Measurements from ENCODE around the gene TLE3.

Gene TLE3

GRCh38 chr15:70039917-70040316, 57.8 kb downstream of the TLE3 start:
- H3K27me3 ChIP-seq (replicated peaks; ENCODE audit: control insufficient read depth, insufficient read depth, low read length): no peaks in the 10 kb centered on the region
- H3K4me3 ChIP-seq (ENCODE audit: low read length): no peak overlapping the region
- H3K36me3 ChIP-seq (ENCODE audit: control insufficient read depth, insufficient read depth, low read length, severe bottlenecking): no peaks in the 10 kb centered on the region
- H3K4me1 ChIP-seq (ENCODE audit: control insufficient read depth, insufficient read depth, low read length): peaks cover 12% of the 10 kb centered on the region
- H3K9ac ChIP-seq (ENCODE audit: low read length): no peak overlapping the region
- DNase-seq (ENCODE audit: low read depth): no peak
- no peaks in the 10 kb centered on the region for H3K9me3 ChIP-seq (ENCODE audit: control insufficient read depth, low read length)

- H3K27me3 ChIP-seq (replicated peaks; ENCODE audit: control insufficient read depth, insufficient read depth, low read length): peaks cover 3% of the 10 kb centered on the region
- no peak for DNase-seq (ENCODE audit: low read depth)
- H3K36me3 ChIP-seq (ENCODE audit: control insufficient read depth, insufficient read depth, low read length, severe bottlenecking): no peaks in the 10 kb centered on the region
- H3K9me3 ChIP-seq (ENCODE audit: control insufficient read depth, low read length): no peaks in the 10 kb centered on the region
- H3K9ac ChIP-seq (ENCODE audit: low read length): no peak overlapping the region
- H3K4me3 ChIP-seq (ENCODE audit: low read length): no peak overlapping the region
- H3K4me1 ChIP-seq (ENCODE audit: control insufficient read depth, insufficient read depth, low read length): peaks cover 7% of the 10 kb centered on the region
Observed at GRCh38 chr15:70038730-70039392, 58.9 kb downstream of the TLE3 start.

GRCh38 chr15:70037292-70037640, 60.5 kb downstream of the TLE3 start:
- Histone ChIP-seq H3K4me1 (ENCODE audit: control insufficient read depth, insufficient read depth, low read length) (peaks cover 15% of the 10 kb centered on the region), H3K36me3 (ENCODE audit: control insufficient read depth, insufficient read depth, low read length, severe bottlenecking) (no peaks in the 10 kb centered on the region), H3K9ac (ENCODE audit: low read length) (no peak overlapping the region), H3K4me3 (ENCODE audit: low read length) (no peak overlapping the region), H3K9me3 (ENCODE audit: control insufficient read depth, low read length) (no peaks in the 10 kb centered on the region), H3K27me3 (replicated peaks; ENCODE audit: control insufficient read depth, insufficient read depth, low read length) (peaks cover 11% of the 10 kb centered on the region)
- DNase-seq (ENCODE audit: low read depth): no peak

- Histone ChIP-seq H3K36me3 (ENCODE audit: control insufficient read depth, insufficient read depth, low read length, severe bottlenecking) (no peaks in the 10 kb centered on the region), H3K9me3 (ENCODE audit: control insufficient read depth, low read length) (no peaks in the 10 kb centered on the region), H3K4me3 (ENCODE audit: low read length) (no peak overlapping the region), H3K27me3 (replicated peaks; ENCODE audit: control insufficient read depth, insufficient read depth, low read length) (peaks cover 11% of the 10 kb centered on the region), H3K4me1 (ENCODE audit: control insufficient read depth, insufficient read depth, low read length) (peaks cover 15% of the 10 kb centered on the region), H3K9ac (ENCODE audit: low read length) (no peak overlapping the region)
- DNase-seq (ENCODE audit: low read depth): no peak
Observed at GRCh38 chr15:70036585-70037291, 61.0 kb downstream of the TLE3 start.

GRCh38 chr15:70035719-70036077, 62.0 kb downstream of the TLE3 start:
- no peak overlapping the region for H3K4me3 ChIP-seq (ENCODE audit: low read length)
- no peaks in the 10 kb centered on the region for H3K9me3 ChIP-seq (ENCODE audit: control insufficient read depth, low read length)
- peaks cover 22% of the 10 kb centered on the region for H3K27me3 ChIP-seq (replicated peaks; ENCODE audit: control insufficient read depth, insufficient read depth, low read length)
- peaks cover 15% of the 10 kb centered on the region for H3K4me1 ChIP-seq (ENCODE audit: control insufficient read depth, insufficient read depth, low read length)
- H3K36me3 ChIP-seq (ENCODE audit: control insufficient read depth, insufficient read depth, low read length, severe bottlenecking): no peaks in the 10 kb centered on the region
- no peak for DNase-seq (ENCODE audit: low read depth)
- no peak overlapping the region for H3K9ac ChIP-seq (ENCODE audit: low read length)

GRCh38 chr15:70035051-70035718, 62.5 kb downstream of the TLE3 start:
- no peak overlapping the region for H3K9ac ChIP-seq (ENCODE audit: low read length)

GRCh38 chr15:70034596-70034995, 63.1 kb downstream of the TLE3 start:
- Histone ChIP-seq H3K36me3 (ENCODE audit: control insufficient read depth, insufficient read depth, low read length, severe bottlenecking) (no peaks in the 10 kb centered on the region), H3K9me3 (ENCODE audit: control insufficient read depth, low read length) (no peaks in the 10 kb centered on the region), H3K27me3 (replicated peaks; ENCODE audit: control insufficient read depth, insufficient read depth, low read length) (peaks cover 23% of the 10 kb centered on the region), H3K4me3 (ENCODE audit: low read length) (no peak overlapping the region), H3K9ac (ENCODE audit: low read length) (no peak overlapping the region), H3K4me1 (ENCODE audit: control insufficient read depth, insufficient read depth, low read length) (peaks cover 10% of the 10 kb centered on the region)
- no peak for DNase-seq (ENCODE audit: low read depth)

More at GRCh38 chr15:70035051-70035718, 62.5 kb downstream of the TLE3 start:
- peaks cover 23% of the 10 kb centered on the region for H3K27me3 ChIP-seq (replicated peaks; ENCODE audit: control insufficient read depth, insufficient read depth, low read length)
- DNase-seq (ENCODE audit: low read depth): no peak
- H3K4me3 ChIP-seq (ENCODE audit: low read length): no peak overlapping the region
- peaks cover 14% of the 10 kb centered on the region for H3K4me1 ChIP-seq (ENCODE audit: control insufficient read depth, insufficient read depth, low read length)
- no peaks in the 10 kb centered on the region for H3K36me3 ChIP-seq (ENCODE audit: control insufficient read depth, insufficient read depth, low read length, severe bottlenecking)
- H3K9me3 ChIP-seq (ENCODE audit: control insufficient read depth, low read length): no peaks in the 10 kb centered on the region

GRCh38 chr15:70034141-70034540, 63.6 kb downstream of the TLE3 start:
- Histone ChIP-seq H3K4me3 (ENCODE audit: low read length) (peak overlapping the region; percentile 42), H3K27me3 (replicated peaks; ENCODE audit: control insufficient read depth, insufficient read depth, low read length) (peaks cover 23% of the 10 kb centered on the region)

GRCh38 chr15:70033529-70034140, 64.1 kb downstream of the TLE3 start:
- peak overlapping the region; percentile 42 for H3K4me3 ChIP-seq (ENCODE audit: low read length)
- peak overlapping the region; percentile 33 for H3K9ac ChIP-seq (ENCODE audit: low read length)
- H3K27me3 ChIP-seq (replicated peaks; ENCODE audit: control insufficient read depth, insufficient read depth, low read length): peaks cover 27% of the 10 kb centered on the region
- no peaks in the 10 kb centered on the region for H3K9me3 ChIP-seq (ENCODE audit: control insufficient read depth, low read length)
- DNase-seq (ENCODE audit: low read depth): peak; percentile 42
- H3K36me3 ChIP-seq (ENCODE audit: control insufficient read depth, insufficient read depth, low read length, severe bottlenecking): no peaks in the 10 kb centered on the region
- H3K4me1 ChIP-seq (ENCODE audit: control insufficient read depth, insufficient read depth, low read length): peaks cover 10% of the 10 kb centered on the region

More at GRCh38 chr15:70034141-70034540, 63.6 kb downstream of the TLE3 start:
- no peak for DNase-seq (ENCODE audit: low read depth)
- Histone ChIP-seq H3K4me1 (ENCODE audit: control insufficient read depth, insufficient read depth, low read length) (peaks cover 10% of the 10 kb centered on the region), H3K9ac (ENCODE audit: low read length) (peak overlapping the region; percentile 33), H3K9me3 (ENCODE audit: control insufficient read depth, low read length) (no peaks in the 10 kb centered on the region), H3K36me3 (ENCODE audit: control insufficient read depth, insufficient read depth, low read length, severe bottlenecking) (no peaks in the 10 kb centered on the region)

- Histone ChIP-seq H3K36me3 (ENCODE audit: control insufficient read depth, insufficient read depth, low read length, severe bottlenecking) (no peaks in the 10 kb centered on the region), H3K9ac (ENCODE audit: low read length) (peak overlapping the region; percentile 33), H3K4me3 (ENCODE audit: low read length) (peak overlapping the region; percentile 42), H3K9me3 (ENCODE audit: control insufficient read depth, low read length) (no peaks in the 10 kb centered on the region), H3K27me3 (replicated peaks; ENCODE audit: control insufficient read depth, insufficient read depth, low read length) (peaks cover 27% of the 10 kb centered on the region), H3K4me1 (ENCODE audit: control insufficient read depth, insufficient read depth, low read length) (peaks cover 10% of the 10 kb centered on the region)
- no peak for DNase-seq (ENCODE audit: low read depth)
Observed at GRCh38 chr15:70033109-70033508, 64.6 kb downstream of the TLE3 start.

- Histone ChIP-seq H3K9ac (ENCODE audit: low read length) (no peak overlapping the region), H3K27me3 (replicated peaks; ENCODE audit: control insufficient read depth, insufficient read depth, low read length) (peaks cover 32% of the 10 kb centered on the region), H3K4me1 (ENCODE audit: control insufficient read depth, insufficient read depth, low read length) (peaks cover 10% of the 10 kb centered on the region), H3K4me3 (ENCODE audit: low read length) (no peak overlapping the region), H3K9me3 (ENCODE audit: control insufficient read depth, low read length) (no peaks in the 10 kb centered on the region), H3K36me3 (ENCODE audit: control insufficient read depth, insufficient read depth, low read length, severe bottlenecking) (no peaks in the 10 kb centered on the region)
- DNase-seq (ENCODE audit: low read depth): no peak
Observed at GRCh38 chr15:70032509-70032908, 65.2 kb downstream of the TLE3 start.
